ENCODE measurements around the gene AKNA. TPM values are rescaled to one million over a fixed set of nuclear protein-coding genes. Genes with fewer than 3 reads are reported as not detected.

The AKNA gene
- total RNA-seq, 1 donor = 27.9 TPM

GRCh38 chr9:114300153-114300845 lies 87.5 kb downstream of the AKNA start:
- Histone ChIP-seq H3K79me2 (ENCODE audit: insufficient read depth, low read length) (no peaks in the 10 kb centered on the region), H2AFZ (ENCODE audit: low read length) (no peak overlapping the region), H3K27ac (ENCODE audit: low read depth, low read length) (no peak overlapping the region), H3K4me1 (ENCODE audit: insufficient read depth, low read length) (no peaks in the 10 kb centered on the region), H3K27me3 (ENCODE audit: insufficient read depth, low read length) (no peaks in the 10 kb centered on the region), H4K20me1 (ENCODE audit: insufficient read depth, low read length) (no peaks in the 10 kb centered on the region), H3K9me3 (ENCODE audit: low read depth, low read length) (no peaks in the 10 kb centered on the region), H3K36me3 (ENCODE audit: insufficient read depth, low read length) (peaks cover 6% of the 10 kb centered on the region), H3K4me2 (ENCODE audit: insufficient read depth, low read length) (no peak overlapping the region), H3K4me3 (ENCODE audit: insufficient read depth, low read length) (no peak overlapping the region)
- no peak for TF ChIP-seq CTCF (IDR thresholded peaks at IDR 0.05; ENCODE audit: extremely low read depth, low read depth, low read length)
- no peak for DNase-seq (ENCODE audit: insufficient read length, low spot score, missing footprints)

- Histone ChIP-seq H3K27ac (ENCODE audit: low read depth, low read length) (no peak overlapping the region), H2AFZ (ENCODE audit: low read length) (no peak overlapping the region), H3K4me1 (ENCODE audit: insufficient read depth, low read length) (no peaks in the 10 kb centered on the region), H3K27me3 (ENCODE audit: insufficient read depth, low read length) (no peaks in the 10 kb centered on the region), H4K20me1 (ENCODE audit: insufficient read depth, low read length) (no peaks in the 10 kb centered on the region), H3K4me2 (ENCODE audit: insufficient read depth, low read length) (no peak overlapping the region), H3K4me3 (ENCODE audit: insufficient read depth, low read length) (no peak overlapping the region), H3K9me3 (ENCODE audit: low read depth, low read length) (no peaks in the 10 kb centered on the region), H3K79me2 (ENCODE audit: insufficient read depth, low read length) (no peaks in the 10 kb centered on the region), H3K36me3 (ENCODE audit: insufficient read depth, low read length) (peaks cover 14% of the 10 kb centered on the region)
- DNase-seq (ENCODE audit: insufficient read length, low spot score, missing footprints) = no peak
- no peak for TF ChIP-seq CTCF (IDR thresholded peaks at IDR 0.05; ENCODE audit: extremely low read depth, low read depth, low read length)
Observed at GRCh38 chr9:114299286-114300152, 88.3 kb downstream of the AKNA start.

GRCh38 chr9:114296338-114296737 lies 91.4 kb downstream of the AKNA start:
- TF ChIP-seq CTCF (IDR thresholded peaks at IDR 0.05; ENCODE audit: extremely low read depth, low read depth, low read length) = no peak
- Histone ChIP-seq H3K27me3 (ENCODE audit: insufficient read depth, low read length) (no peaks in the 10 kb centered on the region), H3K4me1 (ENCODE audit: insufficient read depth, low read length) (no peaks in the 10 kb centered on the region), H3K27ac (ENCODE audit: low read depth, low read length) (no peak overlapping the region), H4K20me1 (ENCODE audit: insufficient read depth, low read length) (no peaks in the 10 kb centered on the region), H3K9me3 (ENCODE audit: low read depth, low read length) (no peaks in the 10 kb centered on the region), H3K36me3 (ENCODE audit: insufficient read depth, low read length) (peaks cover 30% of the 10 kb centered on the region), H3K79me2 (ENCODE audit: insufficient read depth, low read length) (no peaks in the 10 kb centered on the region), H3K4me3 (ENCODE audit: insufficient read depth, low read length) (no peak overlapping the region), H2AFZ (ENCODE audit: low read length) (no peak overlapping the region), H3K4me2 (ENCODE audit: insufficient read depth, low read length) (no peak overlapping the region)
- no peak for DNase-seq (ENCODE audit: insufficient read length, low spot score, missing footprints)

GRCh38 chr9:114294664-114295063 lies 93.1 kb downstream of the AKNA start:
- no peak for DNase-seq (ENCODE audit: insufficient read length, low spot score, missing footprints)

More at GRCh38 chr9:114294664-114295063, 93.1 kb downstream of the AKNA start:
- Histone ChIP-seq H4K20me1 (ENCODE audit: insufficient read depth, low read length) (no peaks in the 10 kb centered on the region), H2AFZ (ENCODE audit: low read length) (no peak overlapping the region), H3K9me3 (ENCODE audit: low read depth, low read length) (no peaks in the 10 kb centered on the region), H3K4me2 (ENCODE audit: insufficient read depth, low read length) (no peak overlapping the region), H3K27ac (ENCODE audit: low read depth, low read length) (no peak overlapping the region), H3K4me3 (ENCODE audit: insufficient read depth, low read length) (no peak overlapping the region), H3K79me2 (ENCODE audit: insufficient read depth, low read length) (no peaks in the 10 kb centered on the region), H3K27me3 (ENCODE audit: insufficient read depth, low read length) (no peaks in the 10 kb centered on the region), H3K36me3 (ENCODE audit: insufficient read depth, low read length) (peaks cover 25% of the 10 kb centered on the region), H3K4me1 (ENCODE audit: insufficient read depth, low read length) (no peaks in the 10 kb centered on the region)
- TF ChIP-seq CTCF (IDR thresholded peaks at IDR 0.05; ENCODE audit: extremely low read depth, low read depth, low read length) = no peak
